ENCODE results near the gene LST1.

DNA sequence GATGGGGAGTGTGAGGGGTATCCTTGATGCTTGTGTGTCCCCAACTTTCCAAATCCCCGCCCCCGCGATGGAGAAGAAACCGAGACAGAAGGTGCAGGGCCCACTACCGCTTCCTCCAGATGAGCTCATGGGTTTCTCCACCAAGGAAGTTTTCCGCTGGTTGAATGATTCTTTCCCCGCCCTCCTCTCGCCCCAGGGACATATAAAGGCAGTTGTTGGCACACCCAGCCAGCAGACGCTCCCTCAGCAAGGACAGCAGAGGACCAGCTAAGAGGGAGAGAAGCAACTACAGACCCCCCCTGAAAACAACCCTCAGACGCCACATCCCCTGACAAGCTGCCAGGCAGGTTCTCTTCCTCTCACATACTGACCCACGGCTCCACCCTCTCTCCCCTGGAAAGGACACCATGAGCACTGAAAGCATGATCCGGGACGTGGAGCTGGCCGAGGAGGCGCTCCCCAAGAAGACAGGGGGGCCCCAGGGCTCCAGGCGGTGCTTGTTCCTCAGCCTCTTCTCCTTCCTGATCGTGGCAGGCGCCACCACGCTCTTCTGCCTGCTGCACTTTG lies 10.7 kb upstream of the LST1 start, which contains the start of gene TNF:
- TF ChIP-seq, protein P1, sequence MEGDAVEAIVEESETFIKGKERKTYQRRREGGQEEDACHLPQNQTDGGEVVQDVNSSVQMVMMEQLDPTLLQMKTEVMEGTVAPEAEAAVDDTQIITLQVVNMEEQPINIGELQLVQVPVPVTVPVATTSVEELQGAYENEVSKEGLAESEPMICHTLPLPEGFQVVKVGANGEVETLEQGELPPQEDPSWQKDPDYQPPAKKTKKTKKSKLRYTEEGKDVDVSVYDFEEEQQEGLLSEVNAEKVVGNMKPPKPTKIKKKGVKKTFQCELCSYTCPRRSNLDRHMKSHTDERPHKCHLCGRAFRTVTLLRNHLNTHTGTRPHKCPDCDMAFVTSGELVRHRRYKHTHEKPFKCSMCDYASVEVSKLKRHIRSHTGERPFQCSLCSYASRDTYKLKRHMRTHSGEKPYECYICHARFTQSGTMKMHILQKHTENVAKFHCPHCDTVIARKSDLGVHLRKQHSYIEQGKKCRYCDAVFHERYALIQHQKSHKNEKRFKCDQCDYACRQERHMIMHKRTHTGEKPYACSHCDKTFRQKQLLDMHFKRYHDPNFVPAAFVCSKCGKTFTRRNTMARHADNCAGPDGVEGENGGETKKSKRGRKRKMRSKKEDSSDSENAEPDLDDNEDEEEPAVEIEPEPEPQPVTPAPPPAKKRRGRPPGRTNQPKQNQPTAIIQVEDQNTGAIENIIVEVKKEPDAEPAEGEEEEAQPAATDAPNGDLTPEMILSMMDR (conservative IDR thresholded peaks at IDR 0.05), result no peak
- no peak for TF ChIP-seq EZH2 (IDR thresholded peaks at IDR 0.05; ENCODE audit: low read depth)

All from PC-9 (cell line).